Esophagus squamous epithelium (tissue), 4 donors: Measurements from ENCODE around the gene MEI1.

Experiments used
- CTCF ChIP-seq, 6 experiments: fragments of 450-650 bp in 4 of 6; fragments of 200-600 bp in 2 of 6; sonication (generic) in 2 of 6; IDR thresholded peaks; one replicate each; pipeline ENCODE4 v1.5.1; 2016 to 2019; ENCODE audit warnings: antibody characterized with exemption in 6 of 6, mild to moderate bottlenecking in 4 of 6, moderate library complexity in 4 of 6
- POLR2A ChIP-seq, 4 donors: fragments of 450-650 bp; IDR thresholded peaks; one replicate each; pipeline ENCODE4 v1.6.1; 2017; ENCODE audit warnings: antibody characterized with exemption in 4 of 4, mild to moderate bottlenecking in 4 of 4, moderate library complexity in 3 of 4

GRCh38 chr22:41674846-41675340 is 24.4 kb upstream of the MEI1 start:
- TF ChIP-seq CTCF (IDR thresholded peaks at IDR 0.05) = no peak
- TF ChIP-seq POLR2A (IDR thresholded peaks at IDR 0.05) = no peak
